Neural cell (in vitro differentiated cells): ENCODE results near the gene ADSS2.

Source experiments
- POLR2AphosphoS5 ChIP-seq: IDR thresholded peaks from 2 replicates; pipeline ENCODE4 v1.6.1; 2012
- RAD21 ChIP-seq: fragments of 450-650 bp; conservative IDR thresholded peaks from 2 replicates; pipeline ENCODE4 v1.6.1; 2014; ENCODE audit warnings: antibody characterized with exemption, mild to moderate bottlenecking, moderate library complexity
- TF ChIP-seq, protein P1 (sequence below): fragments of 450-650 bp; IDR thresholded peaks from 2 replicates; pipeline ENCODE4 v1.5.1; 2014; ENCODE audit warnings: antibody characterized with exemption, mild to moderate bottlenecking, moderate library complexity; ENCODE audit not compliant: poor library complexity, severe bottlenecking

DNA sequence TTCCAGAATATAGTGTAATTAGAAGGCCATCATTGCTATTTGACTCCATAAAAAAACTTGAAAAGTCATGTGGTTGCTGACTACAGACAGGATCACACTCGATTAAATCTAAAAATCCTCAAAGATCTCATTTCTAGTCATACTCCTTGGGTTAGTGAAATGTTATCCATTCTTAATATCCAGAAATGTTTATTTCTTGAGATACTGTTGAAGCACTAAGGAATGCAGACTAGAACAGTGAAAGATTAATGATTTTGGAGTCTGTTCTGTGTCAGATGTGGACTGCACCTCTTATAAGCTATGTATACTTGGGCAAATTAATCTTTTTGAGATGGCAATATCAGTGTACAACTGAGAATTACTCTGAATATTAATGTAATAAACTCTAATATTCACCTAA is 65.1 kb downstream of the ADSS2 start:
- TF ChIP-seq POLR2AphosphoS5, result no peak
- TF ChIP-seq, protein P1, sequence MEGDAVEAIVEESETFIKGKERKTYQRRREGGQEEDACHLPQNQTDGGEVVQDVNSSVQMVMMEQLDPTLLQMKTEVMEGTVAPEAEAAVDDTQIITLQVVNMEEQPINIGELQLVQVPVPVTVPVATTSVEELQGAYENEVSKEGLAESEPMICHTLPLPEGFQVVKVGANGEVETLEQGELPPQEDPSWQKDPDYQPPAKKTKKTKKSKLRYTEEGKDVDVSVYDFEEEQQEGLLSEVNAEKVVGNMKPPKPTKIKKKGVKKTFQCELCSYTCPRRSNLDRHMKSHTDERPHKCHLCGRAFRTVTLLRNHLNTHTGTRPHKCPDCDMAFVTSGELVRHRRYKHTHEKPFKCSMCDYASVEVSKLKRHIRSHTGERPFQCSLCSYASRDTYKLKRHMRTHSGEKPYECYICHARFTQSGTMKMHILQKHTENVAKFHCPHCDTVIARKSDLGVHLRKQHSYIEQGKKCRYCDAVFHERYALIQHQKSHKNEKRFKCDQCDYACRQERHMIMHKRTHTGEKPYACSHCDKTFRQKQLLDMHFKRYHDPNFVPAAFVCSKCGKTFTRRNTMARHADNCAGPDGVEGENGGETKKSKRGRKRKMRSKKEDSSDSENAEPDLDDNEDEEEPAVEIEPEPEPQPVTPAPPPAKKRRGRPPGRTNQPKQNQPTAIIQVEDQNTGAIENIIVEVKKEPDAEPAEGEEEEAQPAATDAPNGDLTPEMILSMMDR, result no peak
- no peak for TF ChIP-seq RAD21
